Right lobe of liver (tissue), 6 donors: ENCODE measurements around the gene LARP4B. TPM values are rescaled to one million over a fixed set of nuclear protein-coding genes. Genes with fewer than 3 reads are reported as not detected.

Experiments used
- ATAC-seq, 4 donors: fragments of 200-7000 bp; cut with Tn5 transposase; one replicate each; pipeline ENCODE4 v1.9.1; 2020; ENCODE audit warnings: mild to moderate bottlenecking in 4 of 4, moderate library complexity in 4 of 4
- DNase-seq, 3 donors: peaks; one replicate each; pipeline ENCODE4 v3.0.0-alpha.2; 2020
- H3K27ac ChIP-seq, 3 donors: fragments of 200-600 bp; one replicate each; pipeline ENCODE4 v1.8.0; 2022
- H3K27me3 ChIP-seq, 2 donors: fragments of 200-600 bp; one replicate each; pipeline ENCODE4 v1.8.0; 2022
- H3K36me3 ChIP-seq, 4 donors: fragments of 200-600 bp; sonication (generic) in 1 of 4; one replicate each; pipeline versions ENCODE4 v1.5.1 to v1.8.0; 2017 to 2022; ENCODE audit warnings: control low read depth in 1 of 4
- H3K4me1 ChIP-seq, 4 donors: fragments of 200-600 bp; sonication (generic) in 1 of 4; one replicate each; pipeline versions ENCODE4 v1.5.1 to v1.8.0; 2017 to 2022; ENCODE audit warnings: control low read depth in 1 of 4
- H3K4me3 ChIP-seq, 3 donors: fragments of 200-600 bp; one replicate each; pipeline ENCODE4 v1.8.0; 2022
- H3K9me3 ChIP-seq, 4 donors: fragments of 200-600 bp; sonication (generic) in 1 of 4; one replicate each; pipeline versions ENCODE4 v1.5.1 to v1.8.0; 2017 to 2022; ENCODE audit warnings: control low read depth in 1 of 4
- CTCF ChIP-seq, 4 donors: fragments of 200-600 bp in 3 of 4; fragments of 450-650 bp in 1 of 4; IDR thresholded peaks; one replicate each; pipeline versions ENCODE4 v1.5.1 to v1.8.0; 2016 to 2022; ENCODE audit warnings: antibody characterized with exemption in 4 of 4, mild to moderate bottlenecking in 2 of 4
- POLR2A ChIP-seq: fragments of 450-650 bp; IDR thresholded peaks from one replicate; pipeline ENCODE4 v1.6.1; 2017; ENCODE audit warnings: antibody characterized with exemption, mild to moderate bottlenecking
- WGBS: methylation state at CpG from one replicate; pipeline ENCODE4 v1.1.6; 2018; ENCODE audit warnings: low coverage, low lambda C conversion rate; ENCODE audit not compliant: insufficient coverage; ENCODE audit errors: missing lambda C conversion rate; 5-methylcytosine and 5-hydroxymethylcytosine counted together
- intact Hi-C, 2 donors: fragments of 100-400 bp; cut with DNase I; formaldehyde crosslinking; loops; one replicate each; pipeline versions ENCODE4 v1.11.2 to v1.14.1; 2022
- total RNA-seq, 6 experiments: library from RNA; depleted of rRNA in 2 of 6; stranded (reverse); fragments of >200 nt in 2 of 6; fragmentation: NEBNext Ultra II Directional in 3 of 6; extraction: Animal tissue kit (Norgen Biotek cat#: 25700) in 3 of 6; gene quantifications; one replicate each; pipeline versions ENCODE4 v1.1.0 to v1.2.4, GENCODE V29; 2016 to 2023
- donor health status: DM: no; HTN: yes; CAD: no.
- donor health status: DM: no; HTN: no; CAD: no.
- donor health status: DM: no; HTN: no; CAD: no.
- donor health status: DM: no; HTN: yes; CAD: no.
- donor health status: DM: no; HTN: yes; CAD: no.

Gene LARP4B
- total RNA-seq, 6 experiments from 2014 or later = 22.4 to 35.9 (median 31.7) TPM

GRCh38 chr10:974785-975074 lies 43.2 kb upstream of the LARP4B start:
- TF ChIP-seq CTCF (IDR thresholded peaks at IDR 0.05) (no peak), POLR2A (no peak)
- WGBS = 94% methylated on average over 3 of the region's 5 CpGs
- H3K9me3 ChIP-seq = no peaks in the 10 kb centered on the region
- H3K4me3 ChIP-seq = no peak overlapping the region
- H3K27me3 ChIP-seq = no peaks in the 10 kb centered on the region
- DNase-seq = no peak
- peaks cover 0 to 23% (median 9%) of the 10 kb centered on the region in 4 donors for H3K4me1 ChIP-seq
- intact Hi-C loops = no loop called here
- no peaks in the 10 kb centered on the region for H3K36me3 ChIP-seq
- no peak overlapping the region for H3K27ac ChIP-seq
- ATAC-seq = no peak

DNA sequence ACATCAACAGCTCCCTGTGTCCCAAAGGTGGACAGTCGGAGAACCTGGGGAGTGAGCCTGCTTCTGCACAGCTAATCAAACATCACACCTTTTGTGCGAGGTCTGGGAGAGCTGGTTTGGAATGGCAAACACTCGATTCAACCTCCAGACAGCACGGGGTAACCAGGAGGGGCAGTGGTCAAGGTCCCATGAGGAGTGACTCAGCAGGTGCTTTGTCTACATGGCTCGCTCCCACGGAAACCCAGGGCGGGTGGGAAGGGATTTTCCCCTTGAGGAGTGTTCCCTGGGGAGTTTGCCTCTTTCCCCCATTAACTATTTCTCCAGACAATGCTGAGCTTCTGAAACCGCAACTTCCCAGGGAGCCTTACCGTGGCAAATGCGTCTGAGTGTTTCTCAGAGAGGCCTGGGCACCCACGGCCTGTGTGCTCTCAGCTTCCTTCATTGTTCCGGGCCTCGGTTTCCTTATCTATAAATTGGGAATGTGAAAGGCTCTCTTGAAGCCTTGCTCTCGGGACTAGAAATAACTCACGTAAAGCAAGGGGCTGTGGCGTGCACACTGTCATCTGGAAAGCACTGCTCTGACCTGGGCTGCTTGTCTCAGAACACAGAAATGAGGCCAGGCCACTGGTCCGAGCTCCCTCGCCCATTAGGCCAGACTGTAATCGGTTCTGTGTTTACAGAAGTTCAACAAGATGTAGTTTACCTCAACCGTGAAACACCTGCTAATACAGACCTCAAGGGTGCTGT lies 42.7 kb upstream of the LARP4B start:
- Histone ChIP-seq H3K4me3 (no peak overlapping the region), H3K36me3 (no peaks in the 10 kb centered on the region), H3K9me3 (no peaks in the 10 kb centered on the region), H3K4me1 (peaks cover 0 to 25% (median 9%) of the 10 kb centered on the region in 4 donors), H3K27ac (no peak overlapping the region), H3K27me3 (no peaks in the 10 kb centered on the region)
- intact Hi-C loops = no loop called here
- ATAC-seq = peak in 1 of 4 donors; percentile 13
- TF ChIP-seq CTCF (IDR thresholded peaks at IDR 0.05) (no peak), POLR2A (no peak)
- DNase-seq = no peak
- WGBS = 65% methylated on average over 17 of the region's 20 CpGs

DNA sequence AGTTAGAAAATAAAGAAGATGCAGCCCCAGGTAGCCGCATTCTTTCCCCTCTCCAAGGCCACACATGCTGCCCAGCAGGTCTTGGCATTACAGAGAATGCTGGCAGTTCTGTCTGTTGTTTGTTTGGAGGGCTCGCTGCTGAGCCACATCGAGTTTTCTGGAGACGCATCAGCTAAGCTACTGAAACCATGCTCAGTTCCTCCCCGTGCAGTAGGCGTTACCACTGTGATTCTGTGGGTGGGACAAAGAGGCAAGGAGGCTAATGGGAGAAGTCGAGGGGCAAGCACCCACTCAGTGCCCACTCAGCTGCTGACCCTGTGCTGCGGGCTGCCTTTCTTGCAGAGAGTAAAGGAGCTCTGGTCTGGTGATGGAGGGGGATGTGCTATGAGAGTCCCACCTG lies 41.3 kb upstream of the LARP4B start:
- Histone ChIP-seq H3K27me3 (no peaks in the 10 kb centered on the region), H3K4me3 (no peak overlapping the region), H3K27ac (no peak overlapping the region), H3K36me3 (no peaks in the 10 kb centered on the region), H3K4me1 (peaks cover 0 to 25% (median 9%) of the 10 kb centered on the region in 4 donors), H3K9me3 (no peaks in the 10 kb centered on the region)
- DNase-seq (no peak), ATAC-seq (no peak)
- TF ChIP-seq POLR2A (no peak), CTCF (IDR thresholded peaks at IDR 0.05) (no peak)
- intact Hi-C loops = no loop called here
- 91% methylated on average over 6 of the region's 8 CpGs for WGBS

- DNase-seq = peak in 2 of 3 donors; percentile 58 to 65
- WGBS = 34% methylated on average over 11 of the region's 12 CpGs
- intact Hi-C loops = no loop called here
Observed at GRCh38 chr10:971613-972012, 40.1 kb upstream of the LARP4B start.

More at GRCh38 chr10:971613-972012, 40.1 kb upstream of the LARP4B start:
- TF ChIP-seq CTCF (IDR thresholded peaks at IDR 0.05) = no peak
- Histone ChIP-seq H3K4me3 (peak overlapping the region in 1 of 3 donors; percentile 22), H3K27me3 (no peaks in the 10 kb centered on the region), H3K36me3 (no peaks in the 10 kb centered on the region), H3K9me3 (no peaks in the 10 kb centered on the region), H3K27ac (peak overlapping the region in 1 of 3 donors; percentile 64), H3K4me1 (peaks cover 0 to 25% (median 9%) of the 10 kb centered on the region in 4 donors)
- ATAC-seq = peak; percentile 59 to 79 (median 69)
